Mesothelial cell of epicardium (in vitro differentiated cells): ENCODE results near the gene SP6. TPM values are rescaled to one million over a fixed set of nuclear protein-coding genes. Genes with fewer than 3 reads are reported as not detected.

ENCODE experiments used
- DNase-seq, 2 experiments: peaks; one replicate each; pipeline ENCODE4 v3.0.0; 2021; ENCODE audit warnings: low spot score in 2 of 2; ENCODE audit not compliant: unreplicated experiment in 2 of 2
- H3K27ac Mint-ChIP-seq: 2 replicates; pipeline ENCODE4 v1.8.0; 2021; ENCODE audit warnings: mixed read lengths
- H3K27me3 Mint-ChIP-seq: 2 replicates; pipeline ENCODE4 v1.8.0; 2021; ENCODE audit warnings: low read depth, mixed read lengths
- H3K36me3 Mint-ChIP-seq: 2 replicates; pipeline ENCODE4 v1.8.0; 2021; ENCODE audit warnings: mixed read lengths
- H3K4me1 Mint-ChIP-seq: 2 replicates; pipeline ENCODE4 v1.8.0; 2021; ENCODE audit warnings: mixed read lengths
- H3K4me3 Mint-ChIP-seq: 2 replicates; pipeline ENCODE4 v1.8.0; 2021; ENCODE audit warnings: mild to moderate bottlenecking, moderate library complexity, mixed read lengths
- H3K9me3 Mint-ChIP-seq: 2 replicates; pipeline ENCODE4 v1.8.0; 2021; ENCODE audit warnings: mixed read lengths
- total RNA-seq: library from RNA; stranded (reverse); gene quantifications from 3 replicates; pipeline ENCODE4 v1.2.1, GENCODE V29; 2021
- TF ChIP-seq, protein P1 (sequence below): fragments of 200-600 bp; sonication (generic); IDR thresholded peaks from one replicate; pipeline ENCODE4 v1.5.0; 2021; ENCODE audit warnings: antibody characterized with exemption; ENCODE audit not compliant: unreplicated experiment

SP6 gene
- total RNA-seq, 1 donor from 2014 or later: 17.6 TPM

DNA sequence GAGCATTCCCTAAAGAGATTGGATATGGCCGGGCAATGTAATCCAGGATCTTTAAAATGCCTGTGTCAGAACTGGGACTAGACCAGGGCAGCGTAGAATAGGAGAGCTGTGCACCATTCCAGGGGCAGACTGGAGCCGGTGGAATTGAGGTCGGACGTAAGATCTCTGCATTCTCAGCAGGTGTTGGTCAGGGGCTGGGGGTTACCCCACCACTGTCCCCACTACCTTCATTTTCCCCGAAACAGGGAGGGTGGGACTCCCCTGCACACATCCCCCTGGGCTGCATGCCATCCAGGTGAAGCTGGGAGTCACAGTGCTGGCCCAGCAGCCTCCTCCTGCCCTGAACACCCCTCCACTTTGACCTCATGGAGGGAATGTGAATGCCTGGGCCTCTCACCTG, 47.2 kb downstream of the SP6 start:
- TF ChIP-seq, protein P1, sequence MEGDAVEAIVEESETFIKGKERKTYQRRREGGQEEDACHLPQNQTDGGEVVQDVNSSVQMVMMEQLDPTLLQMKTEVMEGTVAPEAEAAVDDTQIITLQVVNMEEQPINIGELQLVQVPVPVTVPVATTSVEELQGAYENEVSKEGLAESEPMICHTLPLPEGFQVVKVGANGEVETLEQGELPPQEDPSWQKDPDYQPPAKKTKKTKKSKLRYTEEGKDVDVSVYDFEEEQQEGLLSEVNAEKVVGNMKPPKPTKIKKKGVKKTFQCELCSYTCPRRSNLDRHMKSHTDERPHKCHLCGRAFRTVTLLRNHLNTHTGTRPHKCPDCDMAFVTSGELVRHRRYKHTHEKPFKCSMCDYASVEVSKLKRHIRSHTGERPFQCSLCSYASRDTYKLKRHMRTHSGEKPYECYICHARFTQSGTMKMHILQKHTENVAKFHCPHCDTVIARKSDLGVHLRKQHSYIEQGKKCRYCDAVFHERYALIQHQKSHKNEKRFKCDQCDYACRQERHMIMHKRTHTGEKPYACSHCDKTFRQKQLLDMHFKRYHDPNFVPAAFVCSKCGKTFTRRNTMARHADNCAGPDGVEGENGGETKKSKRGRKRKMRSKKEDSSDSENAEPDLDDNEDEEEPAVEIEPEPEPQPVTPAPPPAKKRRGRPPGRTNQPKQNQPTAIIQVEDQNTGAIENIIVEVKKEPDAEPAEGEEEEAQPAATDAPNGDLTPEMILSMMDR: no peak
- H3K4me3 Mint-ChIP-seq: no peak overlapping the region

DNA sequence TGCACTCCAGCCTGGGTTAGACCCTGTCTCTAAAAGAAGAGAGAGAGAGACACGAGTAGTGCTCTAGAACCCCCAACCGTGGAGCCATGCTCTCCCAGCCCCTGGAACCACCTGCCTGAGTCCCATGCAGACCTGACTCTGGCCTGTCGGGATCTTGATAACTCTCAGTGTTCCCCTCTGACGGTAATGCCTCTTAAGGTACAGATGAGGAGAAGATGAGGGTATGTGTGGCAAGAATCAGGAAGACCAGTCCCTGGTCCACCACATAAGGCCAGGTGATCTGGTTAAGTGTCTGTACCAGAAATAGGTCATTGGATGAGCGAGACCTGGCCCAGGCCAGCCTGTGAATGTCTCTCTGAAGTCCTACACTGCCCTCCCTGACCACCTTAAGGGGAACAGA, 47.8 kb downstream of the SP6 start:
- Mint-ChIP-seq H3K4me3 (no peak overlapping the region), H3K36me3 (peaks cover 5% of the 10 kb centered on the region), H3K27ac (no peak overlapping the region), H3K9me3 (no peaks in the 10 kb centered on the region), H3K27me3 (peaks cover 37% of the 10 kb centered on the region), H3K4me1 (no peaks in the 10 kb centered on the region)
- DNase-seq: no peak
- TF ChIP-seq, protein P1: no peak

More for the DNA sequence above, 47.2 kb downstream of the SP6 start:
- Mint-ChIP-seq H3K27ac (no peak overlapping the region), H3K9me3 (no peaks in the 10 kb centered on the region), H3K4me1 (no peaks in the 10 kb centered on the region), H3K36me3 (peaks cover 9% of the 10 kb centered on the region), H3K27me3 (peaks cover 37% of the 10 kb centered on the region)
- no peak for DNase-seq

DNA sequence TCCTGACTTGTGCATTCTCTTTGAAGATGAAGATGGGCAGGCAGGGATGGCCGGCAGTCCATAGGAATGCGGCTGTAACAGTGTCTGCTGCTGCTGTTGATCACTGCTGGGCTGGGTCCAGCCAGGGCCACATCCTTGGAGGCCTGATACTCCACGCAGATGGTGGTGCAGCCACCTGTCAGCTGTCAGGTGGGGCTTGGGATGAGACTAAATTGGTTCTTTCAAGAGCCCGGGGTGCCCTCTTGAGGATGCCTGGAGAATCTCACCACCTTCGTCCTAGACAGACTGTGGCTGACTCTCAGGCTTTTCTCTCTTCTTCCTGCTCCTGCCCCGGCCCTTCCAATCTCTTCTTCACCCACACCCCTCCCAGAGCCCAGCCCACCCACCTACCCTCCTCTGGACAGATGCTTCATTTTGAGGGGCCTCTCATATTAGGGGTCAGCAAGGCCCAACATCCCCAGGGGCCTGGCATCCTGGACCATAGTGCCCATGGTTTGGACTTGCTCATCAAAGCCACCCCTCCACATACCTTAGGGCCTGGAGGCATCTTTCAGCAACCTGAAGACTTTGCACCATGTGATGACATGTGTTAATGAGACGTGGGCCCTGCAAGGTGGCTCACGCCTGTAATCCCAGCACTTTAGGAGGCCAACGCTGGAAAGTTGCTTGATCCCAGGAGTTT, 48.5 kb downstream of the SP6 start:
- no peaks in the 10 kb centered on the region for H3K4me1 Mint-ChIP-seq
- peaks cover 40% of the 10 kb centered on the region for H3K27me3 Mint-ChIP-seq
- TF ChIP-seq, protein P1: peak; percentile 23
- H3K36me3 Mint-ChIP-seq: peaks cover 5% of the 10 kb centered on the region
- no peaks in the 10 kb centered on the region for H3K9me3 Mint-ChIP-seq
- H3K27ac Mint-ChIP-seq: no peak overlapping the region
- no peak for DNase-seq
- no peak overlapping the region for H3K4me3 Mint-ChIP-seq

DNA sequence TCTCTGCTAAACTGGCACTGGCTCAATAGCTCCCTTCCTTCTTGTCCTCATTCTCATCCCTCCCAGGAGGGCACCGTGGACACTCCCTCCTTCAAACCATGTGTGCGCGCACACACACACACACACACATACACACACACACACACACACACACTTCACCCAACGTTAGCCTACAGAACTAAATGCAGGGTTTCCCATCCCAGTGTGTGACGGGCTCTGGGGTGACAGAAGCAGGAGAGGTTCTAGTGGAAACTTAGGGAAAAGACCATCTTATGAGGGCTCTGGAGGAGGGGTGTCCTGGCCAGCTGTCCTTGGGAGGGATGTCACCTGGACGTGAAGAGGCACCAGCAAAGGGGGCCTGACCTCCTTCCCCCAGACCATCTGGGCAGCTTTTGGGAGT, 49.1 kb downstream of the SP6 start:
- Mint-ChIP-seq H3K4me1 (no peaks in the 10 kb centered on the region), H3K27ac (no peak overlapping the region), H3K4me3 (no peak overlapping the region), H3K27me3 (peaks cover 42% of the 10 kb centered on the region), H3K9me3 (no peaks in the 10 kb centered on the region), H3K36me3 (peaks cover under 1% of the 10 kb centered on the region)
- TF ChIP-seq, protein P1: no peak
- no peak for DNase-seq

DNA sequence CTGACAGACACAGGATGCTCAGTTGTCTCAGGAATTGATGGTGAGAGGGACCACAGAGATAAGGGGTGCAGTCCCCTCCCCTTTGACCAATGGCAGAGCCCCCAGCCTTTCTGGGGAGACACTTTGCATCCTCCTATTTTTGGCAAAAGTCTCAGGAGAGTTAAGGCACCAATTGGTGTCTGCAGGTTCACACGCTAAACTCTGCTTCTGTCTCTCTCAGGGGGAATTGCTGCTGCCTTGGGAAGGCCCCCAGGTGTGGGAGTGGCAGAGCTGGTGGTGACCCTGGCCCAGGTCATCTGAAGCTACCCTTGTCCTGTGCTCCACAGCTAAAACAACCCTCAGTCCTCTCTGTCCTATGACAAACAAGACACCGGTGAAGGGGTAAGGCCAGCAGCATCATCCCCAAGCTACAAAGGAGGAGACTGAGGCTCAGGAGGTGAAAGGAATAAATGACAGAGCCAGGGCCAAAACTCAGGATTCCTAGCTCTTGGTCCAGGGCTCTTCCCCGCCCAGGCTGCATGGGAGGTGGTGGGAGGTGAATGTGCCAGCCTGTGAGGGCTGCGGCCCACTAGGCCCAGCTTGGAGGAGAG, 49.7 kb downstream of the SP6 start:
- Mint-ChIP-seq H3K4me1 (no peaks in the 10 kb centered on the region), H3K9me3 (no peaks in the 10 kb centered on the region), H3K27ac (no peak overlapping the region), H3K27me3 (peaks cover 44% of the 10 kb centered on the region), H3K36me3 (no peaks in the 10 kb centered on the region), H3K4me3 (no peak overlapping the region)
- no peak for DNase-seq
- TF ChIP-seq, protein P1: no peak
